ENCODE data around the gene NR5A2. TPM values are rescaled to one million over a fixed set of nuclear protein-coding genes. Genes with fewer than 3 reads are reported as not detected.
A peak's percentile ranks its signal among the peaks of the same experiment; 100 is the strongest.

NR5A2 gene
- polyA plus RNA-seq, 1 donor (not counting 4 experiments of a cell fraction or from before 2014, with no cell fraction given), result 0.05 TPM

DNA sequence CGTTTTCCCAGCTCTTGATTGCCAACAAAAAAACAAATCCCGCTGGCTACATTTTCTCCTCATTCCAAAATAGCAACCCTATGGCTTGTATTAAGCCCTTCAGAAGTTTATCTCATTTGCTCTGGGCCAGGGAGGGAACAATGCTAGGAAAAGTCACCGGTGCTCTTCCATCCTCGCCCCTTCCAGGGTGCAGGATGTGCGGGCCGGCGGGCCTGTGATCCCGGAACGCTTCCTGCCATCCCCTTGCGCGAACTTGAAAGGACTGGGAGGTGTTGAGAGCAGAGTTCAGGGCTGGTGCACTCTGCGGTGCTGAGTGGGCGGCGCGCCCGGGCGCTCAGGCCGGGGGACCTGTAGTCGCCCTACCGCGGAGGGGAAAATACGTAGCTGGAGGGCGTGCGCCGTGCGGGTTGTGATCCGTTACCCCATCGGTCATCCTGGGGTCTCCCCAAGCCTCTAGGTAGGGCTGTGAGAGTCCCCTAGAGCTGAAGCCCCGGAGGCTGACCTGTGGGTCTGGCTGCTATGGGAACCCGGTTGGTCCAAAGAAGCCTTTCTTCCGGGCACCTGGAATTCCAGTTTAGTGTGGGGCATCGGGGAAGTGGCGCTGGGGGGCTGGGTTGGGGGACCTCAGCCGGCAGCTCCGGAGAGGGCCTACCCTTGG is 13.1 kb downstream of the NR5A2 start:
- FAIRE-seq (no peak), DNase-seq (ENCODE audit: low read depth, low spot score) (no peak)
- no peak overlapping the region for H3K9ac ChIP-seq (ENCODE audit: control insufficient read depth, extremely low read depth, insufficient read depth, low read length)
- H3K79me2 ChIP-seq (ENCODE audit: control insufficient read depth, insufficient read depth, low read length), result no peaks in the 10 kb centered on the region
- peak overlapping the region; percentile 72 for H3K4me2 ChIP-seq (ENCODE audit: control insufficient read depth, extremely low read depth, insufficient read depth, low read depth, low read length)
- H3K9me1 ChIP-seq (ENCODE audit: control insufficient read depth, extremely low read depth, insufficient read depth, low read length), result no peaks in the 10 kb centered on the region
- H3K27ac ChIP-seq (ENCODE audit: control insufficient read depth, insufficient read depth, low read length), result no peak overlapping the region
- peaks cover 5% of the 10 kb centered on the region for H4K20me1 ChIP-seq (ENCODE audit: control insufficient read depth, extremely low read depth, insufficient read depth, low read length)
- peaks cover 7% of the 10 kb centered on the region for H3K4me1 ChIP-seq (ENCODE audit: control insufficient read depth, extremely low read depth, insufficient read depth, low read length)
- H3K9me3 ChIP-seq (ENCODE audit: control insufficient read depth, low read depth, low read length), result no peaks in the 10 kb centered on the region
- peak; percentile 28 for TF ChIP-seq EZH2 (IDR thresholded peaks at IDR 0.05; ENCODE audit: low read length)
- TF ChIP-seq CTCF (optimal IDR thresholded peaks at IDR 0.05 in 1 of 3, IDR thresholded peaks at IDR 0.05 in 1 of 3, conservative IDR thresholded peaks at IDR 0.05 in 1 of 3; ENCODE audit: extremely low read depth in 1 of 3, insufficient read depth in 2 of 3, low read length in 3 of 3), result no peak
- H3K27me3 ChIP-seq (ENCODE audit: control insufficient read depth, extremely low read depth, insufficient read depth, low read length), result peaks cover 86% of the 10 kb centered on the region
- no peak overlapping the region for H2AFZ ChIP-seq (ENCODE audit: control insufficient read depth, low read length)
- no peaks in the 10 kb centered on the region for H3K36me3 ChIP-seq (ENCODE audit: control insufficient read depth in 2 of 2, extremely low read depth in 1 of 2, insufficient read depth in 2 of 2, low read length in 2 of 2)
- H3K4me3 ChIP-seq (ENCODE audit: control insufficient read depth in 2 of 3, extremely low read depth in 1 of 3, insufficient read depth in 2 of 3, low read depth in 1 of 3, low read length in 3 of 3), result no peak overlapping the region
- dilution Hi-C loops (cut with MboI; ENCODE audit: extremely low pct_ligation_motif_present, low sequenced_read_pairs), result no loop called here

GRCh38 chr1:200041337-200042118 is 14.0 kb downstream of the NR5A2 start:
- Histone ChIP-seq H3K27me3 (ENCODE audit: control insufficient read depth, extremely low read depth, insufficient read depth, low read length) (peaks cover 77% of the 10 kb centered on the region), H2AFZ (ENCODE audit: control insufficient read depth, low read length) (no peak overlapping the region), H3K9me1 (ENCODE audit: control insufficient read depth, extremely low read depth, insufficient read depth, low read length) (no peaks in the 10 kb centered on the region), H4K20me1 (ENCODE audit: control insufficient read depth, extremely low read depth, insufficient read depth, low read length) (peaks cover 3% of the 10 kb centered on the region), H3K4me1 (ENCODE audit: control insufficient read depth, extremely low read depth, insufficient read depth, low read length) (peaks cover 7% of the 10 kb centered on the region), H3K4me3 (ENCODE audit: control insufficient read depth in 2 of 3, extremely low read depth in 1 of 3, insufficient read depth in 2 of 3, low read depth in 1 of 3, low read length in 3 of 3) (peak overlapping the region in 1 of 3 experiments; percentile 11), H3K4me2 (ENCODE audit: control insufficient read depth, extremely low read depth, insufficient read depth, low read depth, low read length) (no peak overlapping the region), H3K79me2 (ENCODE audit: control insufficient read depth, insufficient read depth, low read length) (no peaks in the 10 kb centered on the region), H3K9ac (ENCODE audit: control insufficient read depth, extremely low read depth, insufficient read depth, low read length) (no peak overlapping the region), H3K27ac (ENCODE audit: control insufficient read depth, insufficient read depth, low read length) (no peak overlapping the region), H3K36me3 (ENCODE audit: control insufficient read depth in 2 of 2, extremely low read depth in 1 of 2, insufficient read depth in 2 of 2, low read length in 2 of 2) (no peaks in the 10 kb centered on the region), H3K9me3 (ENCODE audit: control insufficient read depth, low read depth, low read length) (no peaks in the 10 kb centered on the region)
- TF ChIP-seq CTCF (optimal IDR thresholded peaks at IDR 0.05 in 1 of 3, IDR thresholded peaks at IDR 0.05 in 1 of 3, conservative IDR thresholded peaks at IDR 0.05 in 1 of 3; ENCODE audit: extremely low read depth in 1 of 3, insufficient read depth in 2 of 3, low read length in 3 of 3) (no peak), EZH2 (IDR thresholded peaks at IDR 0.05; ENCODE audit: low read length) (peak; percentile 91)
- dilution Hi-C loops (cut with MboI; ENCODE audit: extremely low pct_ligation_motif_present, low sequenced_read_pairs), result no loop called here
- FAIRE-seq, result no peak
- no peak for DNase-seq (ENCODE audit: low read depth, low spot score)

Measured in keratinocyte (primary cell).